Measurements from ENCODE around the gene GJB1.

The GJB1 gene

GRCh38 chrX:71214604-71215337 is 8.3 kb upstream of the GJB1 start:
- Histone ChIP-seq H3K4me1 (ENCODE audit: insufficient read depth, poor library complexity, severe bottlenecking) (no peaks in the 10 kb centered on the region), H3K4me3 (ENCODE audit: severe bottlenecking) (no peak overlapping the region), H3K9me3 (ENCODE audit: severe bottlenecking) (no peaks in the 10 kb centered on the region), H3K36me3 (ENCODE audit: low read depth) (no peaks in the 10 kb centered on the region), H3K27ac (ENCODE audit: poor library complexity, severe bottlenecking) (no peak overlapping the region), H3K27me3 (ENCODE audit: insufficient read depth, poor library complexity, severe bottlenecking) (no peaks in the 10 kb centered on the region)
- DNase-seq (ENCODE audit: low spot score) (no peak), ATAC-seq (ENCODE audit: low read depth) (no peak)
- TF ChIP-seq CTCF (IDR thresholded peaks at IDR 0.05; ENCODE audit: poor library complexity, severe bottlenecking), result no peak

GRCh38 chrX:71215338-71215912 is 7.6 kb upstream of the GJB1 start:
- H3K9me3 ChIP-seq (ENCODE audit: severe bottlenecking), result no peaks in the 10 kb centered on the region
- H3K4me1 ChIP-seq (ENCODE audit: insufficient read depth, poor library complexity, severe bottlenecking), result no peaks in the 10 kb centered on the region
- ATAC-seq (ENCODE audit: low read depth) (no peak), DNase-seq (ENCODE audit: low spot score) (no peak)
- H3K36me3 ChIP-seq (ENCODE audit: low read depth), result no peaks in the 10 kb centered on the region
- no peak for TF ChIP-seq CTCF (IDR thresholded peaks at IDR 0.05; ENCODE audit: poor library complexity, severe bottlenecking)
- no peak overlapping the region for H3K27ac ChIP-seq (ENCODE audit: poor library complexity, severe bottlenecking)
- H3K4me3 ChIP-seq (ENCODE audit: severe bottlenecking), result no peak overlapping the region
- no peaks in the 10 kb centered on the region for H3K27me3 ChIP-seq (ENCODE audit: insufficient read depth, poor library complexity, severe bottlenecking)

GRCh38 chrX:71216485-71216884 is 6.5 kb upstream of the GJB1 start:
- TF ChIP-seq CTCF (IDR thresholded peaks at IDR 0.05; ENCODE audit: poor library complexity, severe bottlenecking), result no peak
- no peak overlapping the region for H3K27ac ChIP-seq (ENCODE audit: poor library complexity, severe bottlenecking)
- H3K4me3 ChIP-seq (ENCODE audit: severe bottlenecking), result no peak overlapping the region
- no peak for ATAC-seq (ENCODE audit: low read depth)
- H3K36me3 ChIP-seq (ENCODE audit: low read depth), result no peaks in the 10 kb centered on the region
- H3K9me3 ChIP-seq (ENCODE audit: severe bottlenecking), result no peaks in the 10 kb centered on the region
- DNase-seq (ENCODE audit: low spot score), result no peak
- H3K27me3 ChIP-seq (ENCODE audit: insufficient read depth, poor library complexity, severe bottlenecking), result no peaks in the 10 kb centered on the region
- no peaks in the 10 kb centered on the region for H3K4me1 ChIP-seq (ENCODE audit: insufficient read depth, poor library complexity, severe bottlenecking)

GRCh38 chrX:71217298-71217697 is 5.7 kb upstream of the GJB1 start:
- no peak for TF ChIP-seq CTCF (IDR thresholded peaks at IDR 0.05; ENCODE audit: poor library complexity, severe bottlenecking)
- Histone ChIP-seq H3K27me3 (ENCODE audit: insufficient read depth, poor library complexity, severe bottlenecking) (no peaks in the 10 kb centered on the region), H3K27ac (ENCODE audit: poor library complexity, severe bottlenecking) (no peak overlapping the region), H3K4me1 (ENCODE audit: insufficient read depth, poor library complexity, severe bottlenecking) (no peaks in the 10 kb centered on the region), H3K9me3 (ENCODE audit: severe bottlenecking) (no peaks in the 10 kb centered on the region), H3K36me3 (ENCODE audit: low read depth) (no peaks in the 10 kb centered on the region), H3K4me3 (ENCODE audit: severe bottlenecking) (no peak overlapping the region)
- no peak for ATAC-seq (ENCODE audit: low read depth)
- no peak for DNase-seq (ENCODE audit: low spot score)

- ATAC-seq (ENCODE audit: low read depth) (no peak), DNase-seq (ENCODE audit: low spot score) (no peak)
- Histone ChIP-seq H3K4me3 (ENCODE audit: severe bottlenecking) (no peak overlapping the region), H3K4me1 (ENCODE audit: insufficient read depth, poor library complexity, severe bottlenecking) (no peaks in the 10 kb centered on the region), H3K27ac (ENCODE audit: poor library complexity, severe bottlenecking) (no peak overlapping the region), H3K27me3 (ENCODE audit: insufficient read depth, poor library complexity, severe bottlenecking) (no peaks in the 10 kb centered on the region), H3K36me3 (ENCODE audit: low read depth) (no peaks in the 10 kb centered on the region), H3K9me3 (ENCODE audit: severe bottlenecking) (no peaks in the 10 kb centered on the region)
- TF ChIP-seq CTCF (IDR thresholded peaks at IDR 0.05; ENCODE audit: poor library complexity, severe bottlenecking), result no peak
Measured at GRCh38 chrX:71221145-71221544, 1.9 kb upstream of the GJB1 start.

Data from RWPE2 (cell line).